Activated naive CD8-positive, alpha-beta T cell treated with anti-CD3 and anti-CD28 coated beads for 36 hours (primary cell): ENCODE results near the gene GLRB. TPM values are rescaled to one million over a fixed set of nuclear protein-coding genes. Genes with fewer than 3 reads are reported as not detected.
"Not testable (repeated sequence)": the region's sequence is repeated elsewhere in the genome, so short reads cannot be mapped to it uniquely, and the experiment has no call there.

Source experiments
- DNase-seq: peaks from one replicate; pipeline ENCODE4 v3.0.0; 2021
- H3K27ac Mint-ChIP-seq: one replicate; pipeline ENCODE4 v1.8.0; 2022; ENCODE audit warnings: mild to moderate bottlenecking, moderate library complexity, mixed read lengths
- H3K27me3 Mint-ChIP-seq: one replicate; pipeline ENCODE4 v1.8.0; 2022; ENCODE audit warnings: mild to moderate bottlenecking, mixed read lengths
- H3K36me3 Mint-ChIP-seq: one replicate; pipeline ENCODE4 v1.8.0; 2021; ENCODE audit warnings: mild to moderate bottlenecking, mixed read lengths
- H3K4me1 Mint-ChIP-seq: one replicate; pipeline ENCODE4 v1.8.0; 2021; ENCODE audit warnings: mixed read lengths
- H3K4me3 Mint-ChIP-seq: one replicate; pipeline ENCODE4 v1.8.0; 2022; ENCODE audit warnings: mild to moderate bottlenecking, moderate library complexity, mixed read lengths
- H3K9me3 Mint-ChIP-seq: one replicate; pipeline ENCODE4 v1.8.0; 2022; ENCODE audit warnings: mixed read lengths
- total RNA-seq, 2 experiments: library from RNA; stranded (reverse); gene quantifications; one replicate each; pipeline ENCODE4 v1.2.3, GENCODE V29; 2021

Gene GLRB
- total RNA-seq, 2 experiments from 2014 or later: not detected

DNA sequence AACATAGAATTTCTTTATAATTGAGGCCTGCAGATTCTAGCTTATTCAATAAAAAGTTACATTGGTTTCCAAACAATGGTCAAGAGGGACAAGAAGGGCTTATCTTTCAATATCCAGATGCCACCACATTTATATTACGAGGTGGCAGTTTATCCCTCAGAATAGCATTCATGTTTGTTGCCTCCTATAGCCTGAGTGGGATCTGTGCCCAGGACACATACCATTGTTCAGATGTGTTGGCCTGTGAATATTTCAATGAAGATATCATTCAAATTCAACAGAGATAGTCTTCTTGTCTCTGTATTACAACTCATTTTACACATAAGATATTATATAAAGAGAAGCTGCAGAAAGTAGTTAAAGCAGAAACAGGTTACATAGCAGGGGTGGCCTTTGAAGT lies 20.5 kb downstream of the GLRB start:
- peaks cover 2% of the 10 kb centered on the region for H3K9me3 Mint-ChIP-seq
- no peak overlapping the region for H3K4me3 Mint-ChIP-seq
- H3K4me1 Mint-ChIP-seq: no peaks in the 10 kb centered on the region
- H3K27me3 Mint-ChIP-seq: no peaks in the 10 kb centered on the region
- DNase-seq: no peak
- H3K36me3 Mint-ChIP-seq: no peaks in the 10 kb centered on the region
- no peak overlapping the region for H3K27ac Mint-ChIP-seq

DNA sequence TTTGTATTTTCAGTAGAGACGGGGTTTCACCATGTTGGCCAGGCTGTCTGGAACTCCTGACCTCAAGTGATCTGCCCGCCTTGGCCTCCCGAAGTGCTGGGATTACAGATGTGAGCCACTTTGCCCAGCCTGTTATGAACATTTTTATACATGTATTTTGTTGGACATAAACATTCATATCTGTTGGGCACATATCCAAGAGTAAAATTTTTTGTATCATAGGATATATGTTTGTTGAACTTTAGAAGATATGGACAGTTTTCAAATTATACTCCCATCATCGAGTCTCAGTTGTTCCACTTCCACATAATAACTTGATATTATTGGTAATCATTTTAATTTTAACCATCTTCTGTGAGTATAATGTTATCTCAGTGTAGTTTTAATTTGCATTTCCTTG lies 23.6 kb downstream of the GLRB start:
- H3K27ac Mint-ChIP-seq: no peak overlapping the region
- DNase-seq: no peak
- H3K4me1 Mint-ChIP-seq: no peaks in the 10 kb centered on the region
- H3K27me3 Mint-ChIP-seq: no peaks in the 10 kb centered on the region
- H3K9me3 Mint-ChIP-seq: peaks cover 2% of the 10 kb centered on the region
- H3K36me3 Mint-ChIP-seq: no peaks in the 10 kb centered on the region
- no peak overlapping the region for H3K4me3 Mint-ChIP-seq

DNA sequence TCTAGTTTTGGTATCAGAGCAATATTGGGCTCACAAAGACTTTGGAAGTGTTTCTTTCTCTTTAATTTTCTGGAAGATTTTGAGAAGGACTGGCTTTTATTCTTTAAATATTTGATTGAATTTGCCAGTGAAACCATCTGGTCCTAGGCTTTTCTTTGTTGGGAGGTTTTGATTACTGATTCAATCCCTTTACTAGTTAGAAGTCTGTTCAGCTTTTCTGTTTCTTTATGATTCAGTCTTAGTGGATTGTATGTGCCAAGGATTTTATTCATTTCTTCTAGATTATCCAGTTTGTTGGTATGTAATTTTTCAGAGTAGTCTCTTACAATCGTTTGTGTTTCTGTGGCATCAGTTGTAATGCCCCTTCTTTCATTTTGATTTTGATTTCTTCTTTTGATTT lies 28.6 kb downstream of the GLRB start:
- no peaks in the 10 kb centered on the region for H3K27me3 Mint-ChIP-seq
- DNase-seq: no peak

DNA sequence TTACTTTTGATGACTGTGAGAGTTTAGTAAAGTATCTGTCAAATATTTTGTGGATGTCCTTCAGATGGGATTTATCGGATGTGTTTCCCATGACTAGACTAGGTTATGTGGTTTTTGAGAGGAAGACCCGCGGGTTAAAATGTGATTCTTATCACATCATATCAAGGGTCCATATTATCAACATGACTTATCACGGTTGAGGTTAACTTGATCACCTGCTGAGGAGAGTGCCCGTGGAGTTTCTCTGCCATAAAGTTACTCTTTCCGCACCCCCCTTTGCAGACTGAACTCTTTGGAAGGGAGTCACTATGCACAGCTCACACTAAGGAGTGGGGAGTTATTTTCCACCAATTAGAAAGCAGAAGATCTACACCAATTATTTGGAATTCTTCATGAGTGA lies 38.7 kb downstream of the GLRB start:
- Mint-ChIP-seq H3K4me3 (no peak overlapping the region), H3K4me1 (no peaks in the 10 kb centered on the region), H3K27me3 (no peaks in the 10 kb centered on the region), H3K36me3 (no peaks in the 10 kb centered on the region), H3K27ac (no peak overlapping the region), H3K9me3 (peaks cover 3% of the 10 kb centered on the region)
- DNase-seq: no peak

More for the DNA sequence above, 28.6 kb downstream of the GLRB start:
- Mint-ChIP-seq H3K4me1 (no peaks in the 10 kb centered on the region), H3K27ac (no peak overlapping the region), H3K36me3 (no peaks in the 10 kb centered on the region), H3K4me3 (no peak overlapping the region), H3K9me3 (peaks cover 2% of the 10 kb centered on the region)

DNA sequence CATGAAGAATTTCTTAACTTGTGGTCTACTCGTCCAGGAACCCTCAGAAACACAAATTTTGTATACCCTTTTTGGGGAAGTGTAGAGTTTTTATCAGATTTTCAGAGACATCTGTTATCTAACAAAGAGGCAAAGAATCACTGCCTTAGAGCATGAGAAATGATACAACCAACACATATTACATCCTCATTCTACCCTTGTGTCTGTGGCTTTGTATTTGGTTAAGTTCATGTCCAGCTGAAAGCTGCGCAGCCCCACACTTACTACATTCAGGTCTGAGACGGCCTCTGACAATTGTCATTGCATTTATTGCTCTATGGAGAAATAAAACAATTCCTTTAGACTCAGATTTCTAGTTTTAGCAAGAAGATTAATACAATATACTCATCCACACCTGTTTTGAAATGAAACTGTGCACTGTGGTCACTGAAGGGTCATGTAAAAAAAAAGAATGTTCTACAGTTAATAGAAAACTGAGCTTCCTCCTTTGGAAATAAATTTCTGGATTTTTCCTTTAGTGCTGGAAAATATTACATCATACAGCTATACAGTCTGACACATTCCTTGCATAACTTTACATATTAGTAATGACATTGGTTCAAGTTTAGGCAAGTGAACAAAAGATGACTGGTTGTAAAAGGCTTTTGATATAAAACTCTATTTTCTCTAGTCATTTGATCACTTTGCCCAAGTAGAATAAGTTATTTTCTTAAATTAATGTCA lies 39.8 kb downstream of the GLRB start:
- H3K27me3 Mint-ChIP-seq: no peaks in the 10 kb centered on the region
- no peaks in the 10 kb centered on the region for H3K36me3 Mint-ChIP-seq
- H3K4me1 Mint-ChIP-seq: no peaks in the 10 kb centered on the region
- no peak overlapping the region for H3K27ac Mint-ChIP-seq
- no peak for DNase-seq
- H3K4me3 Mint-ChIP-seq: no peak overlapping the region
- peaks cover 2% of the 10 kb centered on the region for H3K9me3 Mint-ChIP-seq

DNA sequence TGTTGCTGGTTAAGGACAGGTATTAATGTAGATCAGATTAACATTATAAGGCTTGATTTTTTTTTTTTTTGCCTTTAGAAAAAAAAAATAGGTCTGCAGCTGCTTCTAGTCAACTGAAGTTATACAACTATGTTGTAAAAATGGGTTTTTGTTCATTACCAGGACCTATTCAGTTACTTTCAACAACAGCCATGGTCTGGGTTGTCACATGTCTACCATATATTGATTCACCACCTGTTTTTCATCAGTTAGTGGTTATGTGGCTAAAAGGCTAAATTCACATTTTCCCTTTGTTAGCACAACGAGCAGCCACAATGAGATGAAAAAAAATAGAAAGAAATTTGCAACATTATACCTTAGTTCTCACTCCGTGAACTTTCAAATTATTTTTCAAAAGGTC lies 45.5 kb downstream of the GLRB start:
- Mint-ChIP-seq H3K36me3 (no peaks in the 10 kb centered on the region), H3K27me3 (no peaks in the 10 kb centered on the region), H3K9me3 (peaks cover 2% of the 10 kb centered on the region), H3K27ac (no peak overlapping the region), H3K4me1 (no peaks in the 10 kb centered on the region), H3K4me3 (no peak overlapping the region)
- DNase-seq: no peak

DNA sequence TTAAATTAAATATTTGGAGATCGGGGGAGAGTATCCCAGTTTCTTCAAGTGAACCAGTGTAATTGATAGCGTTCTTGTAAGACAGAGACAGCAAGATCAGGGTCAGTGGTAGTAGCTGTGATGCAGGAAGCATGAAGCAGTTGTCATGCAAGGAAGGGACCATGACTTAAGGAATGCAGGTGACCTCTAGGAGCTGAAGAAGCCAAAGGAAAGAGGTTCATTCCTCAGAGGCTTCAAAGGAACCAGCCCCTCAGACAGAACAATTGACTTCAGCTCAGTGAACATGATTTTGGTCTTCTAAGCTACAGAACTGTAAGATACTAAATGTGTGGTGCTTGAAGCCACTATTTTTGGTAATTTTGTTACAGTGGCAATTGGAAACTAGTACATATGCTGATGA lies 51.6 kb downstream of the GLRB start:
- no peaks in the 10 kb centered on the region for H3K4me1 Mint-ChIP-seq
- H3K9me3 Mint-ChIP-seq: peaks cover 1% of the 10 kb centered on the region
- DNase-seq: no peak
- no peak overlapping the region for H3K27ac Mint-ChIP-seq
- no peak overlapping the region for H3K4me3 Mint-ChIP-seq
- H3K27me3 Mint-ChIP-seq: no peaks in the 10 kb centered on the region
- H3K36me3 Mint-ChIP-seq: no peaks in the 10 kb centered on the region

DNA sequence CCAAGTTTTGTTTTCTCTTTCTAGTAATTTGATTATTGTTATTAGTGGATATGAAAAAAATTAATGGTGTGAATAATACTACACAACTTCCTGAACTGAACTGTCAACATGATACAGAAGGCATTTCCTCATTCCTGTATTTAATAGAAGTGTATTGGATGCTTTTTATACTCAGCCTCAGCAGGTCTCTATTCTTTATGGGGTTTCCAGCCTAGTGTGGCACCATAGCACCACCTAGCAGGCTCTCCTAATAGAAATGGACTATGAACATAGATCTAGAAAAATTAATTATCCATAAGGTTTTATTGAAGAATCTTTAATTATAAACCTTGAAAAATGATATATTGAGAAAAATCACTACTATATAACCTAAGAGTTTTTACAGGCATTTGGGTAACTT lies 52.4 kb downstream of the GLRB start:
- Mint-ChIP-seq H3K36me3 (no peaks in the 10 kb centered on the region), H3K9me3 (peaks cover 1% of the 10 kb centered on the region), H3K4me3 (no peak overlapping the region), H3K27me3 (no peaks in the 10 kb centered on the region), H3K4me1 (no peaks in the 10 kb centered on the region), H3K27ac (no peak overlapping the region)
- DNase-seq: no peak

DNA sequence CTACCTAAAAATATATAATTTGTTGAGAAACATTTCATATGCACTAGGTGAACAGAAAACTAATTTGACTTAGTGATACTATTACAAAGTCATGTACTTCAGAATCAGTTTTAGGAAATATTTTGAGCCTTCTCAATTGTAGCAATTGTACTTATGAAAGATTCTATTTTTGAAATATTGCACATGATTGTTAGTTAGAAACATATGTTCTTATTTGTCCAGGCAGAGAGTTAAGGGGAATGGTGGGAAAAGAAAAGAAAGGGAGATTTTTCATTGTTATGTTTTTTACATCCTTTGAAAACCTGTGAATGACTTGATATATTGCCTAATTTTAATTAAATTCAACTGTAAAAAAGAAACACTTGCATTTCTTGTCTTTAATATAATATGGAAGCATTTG lies 66.0 kb downstream of the GLRB start:
- H3K4me1 Mint-ChIP-seq: no peaks in the 10 kb centered on the region
- H3K9me3 Mint-ChIP-seq: peaks cover 4% of the 10 kb centered on the region

DNA sequence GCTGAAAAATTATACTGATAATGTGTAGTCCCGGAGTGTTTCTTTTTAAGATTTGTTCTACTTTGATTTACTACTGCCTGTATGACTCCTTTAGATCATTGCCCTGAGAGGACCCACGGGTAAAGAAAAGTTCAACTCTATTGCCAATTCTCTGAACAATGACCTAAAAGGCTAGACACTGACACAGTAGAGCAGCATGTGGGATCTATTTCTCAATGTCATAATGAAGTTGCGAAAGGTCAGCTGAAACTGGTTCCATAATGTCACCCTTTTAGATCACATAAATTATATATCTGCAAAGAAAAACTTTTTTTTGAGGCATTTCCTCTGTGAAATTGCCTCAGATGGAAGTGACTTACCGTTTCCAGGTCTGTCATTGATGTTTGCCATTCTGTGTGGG lies 67.4 kb downstream of the GLRB start:
- Mint-ChIP-seq H3K36me3 (no peaks in the 10 kb centered on the region), H3K4me3 (no peak overlapping the region), H3K27me3 (no peaks in the 10 kb centered on the region), H3K27ac (no peak overlapping the region), H3K9me3 (peaks cover 4% of the 10 kb centered on the region), H3K4me1 (no peaks in the 10 kb centered on the region)
- no peak for DNase-seq

More for the DNA sequence above, 66.0 kb downstream of the GLRB start:
- no peaks in the 10 kb centered on the region for H3K36me3 Mint-ChIP-seq
- no peak for DNase-seq
- H3K4me3 Mint-ChIP-seq: no peak overlapping the region
- no peak overlapping the region for H3K27ac Mint-ChIP-seq
- H3K27me3 Mint-ChIP-seq: no peaks in the 10 kb centered on the region

DNA sequence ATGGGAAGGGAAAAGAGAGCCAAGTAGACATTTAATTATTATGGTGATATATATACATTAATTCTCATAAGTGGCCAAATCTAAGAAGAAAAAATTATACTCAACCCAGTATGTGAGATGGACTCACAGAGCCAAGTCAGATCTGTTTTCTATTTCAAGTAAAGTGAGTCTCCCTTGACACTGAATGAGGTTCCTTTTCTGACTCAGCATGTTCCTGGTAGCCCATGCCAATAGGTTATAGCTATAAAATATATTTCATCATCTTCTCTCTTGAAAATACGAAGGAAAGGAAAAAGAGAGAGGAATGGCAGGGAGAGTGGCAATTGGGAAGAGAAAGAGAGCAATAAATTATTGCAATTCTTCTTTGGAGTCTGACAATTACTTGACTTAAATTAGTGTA lies 75.8 kb downstream of the GLRB start:
- H3K27me3 Mint-ChIP-seq: no peaks in the 10 kb centered on the region
- DNase-seq: no peak
- H3K4me3 Mint-ChIP-seq: no peak overlapping the region
- H3K27ac Mint-ChIP-seq: no peak overlapping the region
- H3K9me3 Mint-ChIP-seq: peaks cover 4% of the 10 kb centered on the region
- H3K36me3 Mint-ChIP-seq: no peaks in the 10 kb centered on the region
- no peaks in the 10 kb centered on the region for H3K4me1 Mint-ChIP-seq

DNA sequence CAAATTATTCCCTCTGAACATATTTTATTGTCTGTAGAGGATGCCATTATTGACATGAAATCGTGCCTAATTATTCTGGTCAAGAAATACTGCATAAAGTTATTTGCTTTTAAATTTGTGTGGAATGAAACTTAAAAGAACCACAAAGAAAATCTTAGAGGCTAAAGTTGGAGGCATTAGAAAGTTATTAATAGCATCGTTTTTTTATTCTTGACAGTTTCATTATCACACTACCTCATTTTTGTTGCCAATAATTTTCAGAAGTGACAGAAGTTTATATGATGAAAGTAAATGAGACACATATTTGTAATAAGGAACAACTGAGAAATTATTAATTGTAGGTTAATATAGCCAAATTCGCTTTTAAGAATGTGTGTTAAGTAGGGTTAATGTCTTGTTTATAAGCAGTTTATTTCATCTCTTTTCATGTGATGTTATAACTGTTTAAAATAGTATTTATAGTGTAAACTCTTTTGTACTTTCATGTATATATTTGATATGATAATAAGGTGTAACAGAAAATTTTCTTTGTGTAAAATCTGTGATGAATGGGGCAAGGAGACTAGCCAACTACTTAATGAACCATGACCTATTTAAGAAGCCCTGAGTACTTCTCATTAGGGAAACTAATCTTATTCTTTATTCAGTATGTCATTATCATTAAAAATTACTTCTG lies 90.1 kb downstream of the GLRB start:
- no peaks in the 10 kb centered on the region for H3K27me3 Mint-ChIP-seq
- H3K36me3 Mint-ChIP-seq: no peaks in the 10 kb centered on the region
- no peak overlapping the region for H3K4me3 Mint-ChIP-seq

DNA sequence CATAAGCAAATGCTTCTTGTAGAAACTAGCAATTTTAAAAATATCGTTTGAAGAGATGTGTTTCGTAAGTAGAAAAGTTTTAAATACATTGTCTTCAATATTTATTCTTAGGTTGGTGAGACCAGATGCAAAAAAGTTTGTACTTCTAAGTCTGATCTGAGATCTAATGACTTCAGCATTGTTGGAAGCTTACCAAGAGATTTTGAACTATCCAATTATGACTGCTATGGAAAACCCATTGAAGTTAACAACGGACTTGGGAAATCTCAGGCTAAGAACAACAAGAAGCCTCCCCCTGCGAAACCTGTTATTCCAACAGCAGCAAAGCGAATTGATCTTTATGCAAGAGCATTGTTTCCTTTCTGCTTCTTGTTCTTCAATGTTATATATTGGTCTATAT lies 94.4 kb downstream of the GLRB start:
- Mint-ChIP-seq H3K27me3 (no peaks in the 10 kb centered on the region), H3K9me3 (no peaks in the 10 kb centered on the region), H3K36me3 (no peaks in the 10 kb centered on the region), H3K4me1 (no peaks in the 10 kb centered on the region), H3K27ac (no peak overlapping the region), H3K4me3 (no peak overlapping the region)
- DNase-seq: no peak

More for the DNA sequence above, 90.1 kb downstream of the GLRB start:
- H3K27ac Mint-ChIP-seq: no peak overlapping the region
- H3K9me3 Mint-ChIP-seq: peaks cover 2% of the 10 kb centered on the region
- H3K4me1 Mint-ChIP-seq: no peaks in the 10 kb centered on the region
- DNase-seq: no peak

DNA sequence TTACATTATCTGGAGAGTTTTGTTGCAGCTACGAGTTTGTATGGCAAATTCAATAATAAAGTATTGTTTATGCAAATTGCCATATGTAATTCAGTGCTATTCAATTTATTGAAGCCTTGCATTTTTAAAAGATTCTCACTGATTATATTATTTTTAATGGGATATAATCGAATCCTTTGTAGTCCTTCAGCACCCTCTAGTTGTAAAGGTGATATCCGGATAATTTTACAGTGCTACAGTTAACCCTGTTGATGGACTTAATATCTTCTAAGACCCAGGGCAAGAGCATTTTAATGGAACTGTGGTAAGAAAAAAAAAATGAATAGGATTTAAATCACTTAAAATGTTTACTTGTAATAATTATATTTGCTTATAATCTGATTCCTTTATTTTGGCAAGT lies 96.1 kb downstream of the GLRB start:
- no peaks in the 10 kb centered on the region for H3K36me3 Mint-ChIP-seq
- no peak overlapping the region for H3K27ac Mint-ChIP-seq
- no peaks in the 10 kb centered on the region for H3K9me3 Mint-ChIP-seq
- no peaks in the 10 kb centered on the region for H3K4me1 Mint-ChIP-seq
- H3K4me3 Mint-ChIP-seq: no peak overlapping the region
- no peak for DNase-seq
- H3K27me3 Mint-ChIP-seq: no peaks in the 10 kb centered on the region

DNA sequence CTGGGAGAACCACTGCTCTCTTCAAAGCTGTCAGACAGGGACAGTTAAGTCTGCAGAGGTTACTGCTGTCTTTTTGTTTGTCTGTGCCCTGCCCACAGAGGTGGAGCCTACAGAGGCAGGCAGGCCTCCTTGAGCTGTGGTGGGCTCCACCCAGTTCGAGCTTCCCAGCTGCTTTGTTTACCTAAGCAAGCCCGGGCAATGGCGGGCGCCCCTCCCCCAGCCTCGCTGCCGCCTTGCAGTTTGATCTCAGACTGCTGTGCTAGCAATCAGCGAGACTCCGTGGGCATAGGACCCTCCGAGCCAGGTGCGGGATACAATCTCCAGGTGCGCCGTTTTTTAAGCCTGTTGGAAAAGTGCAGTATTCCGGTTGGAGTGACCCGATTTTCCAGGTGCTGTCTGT lies 104.3 kb downstream of the GLRB start:
- H3K4me3 Mint-ChIP-seq, H3K27me3 Mint-ChIP-seq, H3K36me3 Mint-ChIP-seq, H3K9me3 Mint-ChIP-seq, DNase-seq, H3K4me1 Mint-ChIP-seq, H3K27ac Mint-ChIP-seq: not testable (repeated sequence)

DNA sequence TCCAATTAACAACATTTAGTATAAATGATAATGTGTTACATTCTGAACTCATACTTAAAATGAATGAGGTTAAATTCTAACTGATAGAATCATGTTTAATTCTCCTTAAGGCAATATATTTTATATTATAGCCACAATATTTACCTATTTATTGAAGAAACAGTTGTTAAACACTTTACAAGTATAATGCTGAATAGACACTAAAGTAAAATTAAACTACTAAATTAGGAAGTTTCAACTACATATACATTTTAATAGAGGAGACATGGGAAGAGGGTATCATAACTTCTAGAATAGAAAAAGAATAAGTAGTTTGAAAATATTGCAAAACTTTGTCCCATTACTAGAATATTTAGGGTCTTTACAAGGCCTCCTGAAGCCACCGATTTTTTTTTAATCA lies 108.3 kb downstream of the GLRB start:
- Mint-ChIP-seq H3K27ac (no peak overlapping the region), H3K4me3 (no peak overlapping the region), H3K9me3 (peaks cover 4% of the 10 kb centered on the region), H3K27me3 (no peaks in the 10 kb centered on the region), H3K4me1 (no peaks in the 10 kb centered on the region), H3K36me3 (no peaks in the 10 kb centered on the region)
- DNase-seq: no peak
